GM12878 (cell line): ENCODE data around the gene SVIL.

ENCODE experiments used
- ESRRA ChIP-seq: IDR thresholded peaks from 2 replicates; pipeline ENCODE4 v1.6.1; 2012; ENCODE audit warnings: mild to moderate bottlenecking, low read length, improper control_type of control experiment
- EZH2 ChIP-seq: IDR thresholded peaks from 2 replicates; pipeline ENCODE4 v1.6.1; 2012; ENCODE audit warnings: low read depth, mild to moderate bottlenecking, control low read depth, inconsistent platforms, low read length, borderline replicate concordance; ENCODE audit not compliant: control insufficient read depth
- GABPA ChIP-seq: IDR thresholded peaks from 2 replicates; pipeline ENCODE4 v1.6.1; 2014; ENCODE audit warnings: antibody characterized with exemption, low read depth, mild to moderate bottlenecking, inconsistent platforms
- JUND ChIP-seq: IDR thresholded peaks from 2 replicates; pipeline ENCODE4 v1.6.1; 2012; ENCODE audit warnings: low read depth, mild to moderate bottlenecking, low read length, improper control_type of control experiment, moderate library complexity
- MTA3 ChIP-seq: IDR thresholded peaks from 2 replicates; pipeline ENCODE4 v1.6.1; 2012; ENCODE audit warnings: low read length, inconsistent platforms, borderline replicate concordance
- NR2C2 ChIP-seq: IDR thresholded peaks from 2 replicates; pipeline ENCODE4 v1.6.1; 2011; ENCODE audit warnings: borderline replicate concordance, low read depth; ENCODE audit not compliant: control insufficient read depth, insufficient read length
- POLR2A ChIP-seq: IDR thresholded peaks from 2 replicates; pipeline ENCODE4 v1.6.1; 2011; ENCODE audit warnings: low read depth, mild to moderate bottlenecking, low read length
- RAD51 ChIP-seq: fragments of 450-650 bp; IDR thresholded peaks from 2 replicates; pipeline ENCODE4 v1.6.1; 2016; ENCODE audit warnings: moderate library complexity, mild to moderate bottlenecking, inconsistent platforms
- SIN3A ChIP-seq: IDR thresholded peaks from 2 replicates; pipeline ENCODE4 v1.6.1; 2012; ENCODE audit warnings: low read depth, low read length, improper control_type of control experiment
- ZZZ3 ChIP-seq: IDR thresholded peaks from 2 replicates; pipeline ENCODE4 v1.6.1; 2011; ENCODE audit warnings: low read depth; ENCODE audit not compliant: control insufficient read depth, insufficient read length
- TF ChIP-seq, protein P1 (sequence below): IDR thresholded peaks from 2 replicates; pipeline ENCODE4 v1.6.1; 2012; ENCODE audit warnings: low read depth, low read length, improper control_type of control experiment

DNA sequence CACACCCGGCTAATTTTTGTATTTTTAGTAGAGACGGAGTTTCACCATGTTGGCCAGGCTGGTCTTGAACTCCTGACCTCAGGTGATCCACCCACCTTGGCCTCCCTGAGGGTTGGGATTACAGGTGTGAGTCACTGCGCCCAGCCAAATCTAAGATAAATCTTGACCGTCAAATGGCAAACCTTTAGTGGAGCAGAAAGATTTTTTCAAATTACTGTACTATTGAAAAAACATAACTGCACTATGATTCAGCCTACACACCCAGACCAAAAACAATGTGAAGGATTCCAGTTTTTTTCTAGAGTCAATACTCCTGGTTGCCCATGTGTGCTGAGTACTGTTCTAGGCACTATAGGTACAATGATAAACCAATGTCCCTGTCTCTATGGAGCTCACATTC is 33.9 kb upstream of the SVIL start:
- TF ChIP-seq JUND (no peak), NR2C2 (no peak), EZH2 (no peak), POLR2A (no peak), ZZZ3 (no peak), GABPA (no peak), SIN3A (no peak), ESRRA (no peak), MTA3 (no peak), RAD51 (no peak)
- TF ChIP-seq, protein P1, sequence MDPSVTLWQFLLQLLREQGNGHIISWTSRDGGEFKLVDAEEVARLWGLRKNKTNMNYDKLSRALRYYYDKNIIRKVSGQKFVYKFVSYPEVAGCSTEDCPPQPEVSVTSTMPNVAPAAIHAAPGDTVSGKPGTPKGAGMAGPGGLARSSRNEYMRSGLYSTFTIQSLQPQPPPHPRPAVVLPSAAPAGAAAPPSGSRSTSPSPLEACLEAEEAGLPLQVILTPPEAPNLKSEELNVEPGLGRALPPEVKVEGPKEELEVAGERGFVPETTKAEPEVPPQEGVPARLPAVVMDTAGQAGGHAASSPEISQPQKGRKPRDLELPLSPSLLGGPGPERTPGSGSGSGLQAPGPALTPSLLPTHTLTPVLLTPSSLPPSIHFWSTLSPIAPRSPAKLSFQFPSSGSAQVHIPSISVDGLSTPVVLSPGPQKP = no peak
